Testis (tissue), 3 donors: ENCODE results near the gene STX18. TPM values are rescaled to one million over a fixed set of nuclear protein-coding genes. Genes with fewer than 3 reads are reported as not detected.
"Not testable (repeated sequence)": the region's sequence is repeated elsewhere in the genome, so short reads cannot be mapped to it uniquely, and the experiment has no call there.

Experiments used
- DNase-seq: peaks from one replicate; pipeline ENCODE4 v3.0.0-alpha.2; 2019
- H3K27ac ChIP-seq, 2 donors: fragments of 200-600 bp; sonication (generic); one replicate each; pipeline ENCODE4 v1.5.1; 2019
- H3K27me3 ChIP-seq: fragments of 200-600 bp; sonication (generic); one replicate; pipeline ENCODE4 v1.5.1; 2019
- H3K36me3 ChIP-seq: fragments of 200-600 bp; sonication (generic); one replicate; pipeline ENCODE4 v1.5.1; 2017; ENCODE audit warnings: low read depth; ENCODE audit errors: missing control alignments
- H3K4me1 ChIP-seq: fragments of 200-600 bp; sonication (generic); one replicate; pipeline ENCODE4 v1.5.1; 2019
- H3K4me3 ChIP-seq, 2 donors: fragments of 200-600 bp; sonication (generic); one replicate each; pipeline ENCODE4 v1.5.1; 2017 to 2019
- H3K9me3 ChIP-seq: fragments of 200-600 bp; sonication (generic); one replicate; pipeline ENCODE4 v1.5.1; 2017
- CTCF ChIP-seq, 3 experiments: fragments of 450-650 bp in 2 of 3; fragments of 200-600 bp in 1 of 3; sonication (generic) in 1 of 3; IDR thresholded peaks; one replicate each; pipeline ENCODE4 v1.5.1; 2016 to 2019; ENCODE audit warnings: antibody characterized with exemption in 3 of 3, mild to moderate bottlenecking in 2 of 3, moderate library complexity in 1 of 3
- POLR2A ChIP-seq: fragments of 450-650 bp; IDR thresholded peaks from one replicate; pipeline ENCODE4 v1.6.1; 2017; ENCODE audit warnings: antibody characterized with exemption, mild to moderate bottlenecking, moderate library complexity
- WGBS, 2 donors: methylation state at CpG; one replicate each; pipeline ENCODE4 v1.1.5; 2018; 5-methylcytosine and 5-hydroxymethylcytosine counted together
- intact Hi-C: fragments of 100-400 bp; cut with DNase I; formaldehyde crosslinking; loops from one replicate; pipeline ENCODE4 v1.15.1; 2023; ENCODE audit warnings: low total_unique reads
- polyA plus RNA-seq: library from polyadenylated mRNA; stranded (reverse); fragments of 350-450 nt; fragmentation: Illumina TruSeq; extraction: RNeasy Lipid Tissue Mini Kit (QIAGEN cat#74804); gene quantifications from one replicate; pipeline ENCODE4 v1.2.3, GENCODE V29; 2014; ENCODE audit warnings: low read depth, low replicate concordance; ENCODE audit not compliant: insufficient read depth
- total RNA-seq, 2 donors: library from RNA; depleted of rRNA; stranded (reverse); fragments of >200 nt; gene quantifications; one replicate each; pipeline ENCODE4 v1.2.3, GENCODE V29; 2016

Gene STX18
- total and polyA plus RNA-seq, 3 donors from 2014 or later: 53.5 to 111 (median 55.0) TPM

GRCh38 chr4:4507923-4508322 lies 33.9 kb downstream of the STX18 start:
- Histone ChIP-seq H3K4me3 (no peak overlapping the region), H3K27me3 (no peaks in the 10 kb centered on the region), H3K27ac (no peak overlapping the region), H3K4me1 (no peaks in the 10 kb centered on the region), H3K9me3 (no peaks in the 10 kb centered on the region), H3K36me3 (no peaks in the 10 kb centered on the region)
- 52 to 61% methylated on average over 4 of the region's 4 CpGs for WGBS, 2 donors
- TF ChIP-seq CTCF (IDR thresholded peaks at IDR 0.05) (peak; percentile 28 to 51 (median 33)), POLR2A (no peak)
- DNase-seq: no peak
- intact Hi-C loops: no loop called here

GRCh38 chr4:4507403-4507802 lies 34.4 kb downstream of the STX18 start:
- no peak for DNase-seq
- no peaks in the 10 kb centered on the region for H3K36me3 ChIP-seq
- H3K27ac ChIP-seq: no peak overlapping the region

GRCh38 chr4:4506961-4507360 lies 34.9 kb downstream of the STX18 start:
- no peak for TF ChIP-seq POLR2A
- no peak for TF ChIP-seq CTCF (IDR thresholded peaks at IDR 0.05)
- Histone ChIP-seq H3K9me3 (no peaks in the 10 kb centered on the region), H3K27ac (no peak overlapping the region), H3K27me3 (no peaks in the 10 kb centered on the region), H3K4me1 (no peaks in the 10 kb centered on the region), H3K4me3 (no peak overlapping the region), H3K36me3 (no peaks in the 10 kb centered on the region)
- intact Hi-C loops: no loop called here
- 48 to 75% methylated on average over 5 of the region's 5 CpGs for WGBS, 2 donors
- peak; percentile 61 for DNase-seq

More at GRCh38 chr4:4507403-4507802, 34.4 kb downstream of the STX18 start:
- WGBS, 2 donors: 61 to 66% methylated on average over 14 of the region's 14 CpGs
- no peaks in the 10 kb centered on the region for H3K9me3 ChIP-seq
- TF ChIP-seq POLR2A: no peak
- TF ChIP-seq CTCF (IDR thresholded peaks at IDR 0.05): no peak
- H3K4me3 ChIP-seq: no peak overlapping the region
- no peaks in the 10 kb centered on the region for H3K4me1 ChIP-seq
- no peaks in the 10 kb centered on the region for H3K27me3 ChIP-seq
- intact Hi-C loops: no loop called here

- intact Hi-C loops, H3K4me1 ChIP-seq, H3K9me3 ChIP-seq, H3K27me3 ChIP-seq, H3K4me3 ChIP-seq, H3K27ac ChIP-seq, H3K36me3 ChIP-seq, DNase-seq: not testable (repeated sequence)
- WGBS, 2 donors: 80 to 93% methylated on average over 9 of the region's 9 CpGs
Measured at GRCh38 chr4:4505211-4505610, 36.6 kb downstream of the STX18 start.

- no peaks in the 10 kb centered on the region for H3K27me3 ChIP-seq
- no peak for DNase-seq
- intact Hi-C loops: no loop called here
- H3K4me3 ChIP-seq: no peak overlapping the region
- H3K36me3 ChIP-seq: no peaks in the 10 kb centered on the region
- TF ChIP-seq CTCF (IDR thresholded peaks at IDR 0.05): no peak
- no peak for TF ChIP-seq POLR2A
- H3K4me1 ChIP-seq: peaks cover 6% of the 10 kb centered on the region
- 93 to 97% methylated on average over 2 of the region's 2 CpGs for WGBS, 2 donors
- H3K27ac ChIP-seq: no peak overlapping the region
- H3K9me3 ChIP-seq: no peaks in the 10 kb centered on the region
Measured at GRCh38 chr4:4504783-4505182, 37.1 kb downstream of the STX18 start.
